ENCODE data around the gene RHEB. TPM values are rescaled to one million over a fixed set of nuclear protein-coding genes. Genes with fewer than 3 reads are reported as not detected.

RHEB gene
- total RNA-seq, 1 donor from 2014 or later, result 96.0 TPM

GRCh38 chr7:151452680-151453325 is 66.9 kb downstream of the RHEB start:
- intact Hi-C loops (cut with DNase I), result no loop called here
- no peak overlapping the region for H3K27ac ChIP-seq
- DNase-seq (no peak), ATAC-seq (no peak)
- peaks cover 4% of the 10 kb centered on the region for H3K27me3 ChIP-seq (ENCODE audit: low read depth)
- no peaks in the 10 kb centered on the region for H3K9me3 ChIP-seq
- no peak for TF ChIP-seq CTCF (IDR thresholded peaks at IDR 0.05)
- H3K4me1 ChIP-seq, result peaks cover 7% of the 10 kb centered on the region
- no peak overlapping the region for H3K4me3 ChIP-seq
- H3K36me3 ChIP-seq, result no peaks in the 10 kb centered on the region

GRCh38 chr7:151451626-151452571 is 67.8 kb downstream of the RHEB start:
- no peak overlapping the region for H3K27ac ChIP-seq
- no peaks in the 10 kb centered on the region for H3K9me3 ChIP-seq
- intact Hi-C loops (cut with DNase I), result no loop called here
- H3K36me3 ChIP-seq, result no peaks in the 10 kb centered on the region
- H3K27me3 ChIP-seq (ENCODE audit: low read depth), result peaks cover 4% of the 10 kb centered on the region
- DNase-seq, result no peak
- H3K4me1 ChIP-seq, result peaks cover 8% of the 10 kb centered on the region
- ATAC-seq, result no peak
- H3K4me3 ChIP-seq, result no peak overlapping the region
- no peak for TF ChIP-seq CTCF (IDR thresholded peaks at IDR 0.05)

GRCh38 chr7:151451156-151451555 is 68.5 kb downstream of the RHEB start:
- intact Hi-C loops (cut with DNase I), result no loop called here
- no peak overlapping the region for H3K27ac ChIP-seq
- H3K36me3 ChIP-seq, result no peaks in the 10 kb centered on the region
- H3K4me1 ChIP-seq, result peaks cover 8% of the 10 kb centered on the region
- no peak for TF ChIP-seq CTCF (IDR thresholded peaks at IDR 0.05)
- no peaks in the 10 kb centered on the region for H3K9me3 ChIP-seq
- ATAC-seq (no peak), DNase-seq (no peak)
- peaks cover 4% of the 10 kb centered on the region for H3K27me3 ChIP-seq (ENCODE audit: low read depth)
- H3K4me3 ChIP-seq, result no peak overlapping the region

GRCh38 chr7:151449990-151450389 is 69.7 kb downstream of the RHEB start:
- no peaks in the 10 kb centered on the region for H3K36me3 ChIP-seq
- TF ChIP-seq CTCF (IDR thresholded peaks at IDR 0.05), result no peak
- peaks cover 4% of the 10 kb centered on the region for H3K27me3 ChIP-seq (ENCODE audit: low read depth)
- no peak for ATAC-seq
- intact Hi-C loops (cut with DNase I), result loop anchor here (10.0 kb wide), 1 partner anchor 75 kb away; no protein-coding TSS in a partner anchor
- no peak for DNase-seq
- no peak overlapping the region for H3K4me3 ChIP-seq
- H3K9me3 ChIP-seq, result no peaks in the 10 kb centered on the region
- H3K27ac ChIP-seq, result no peak overlapping the region
- peaks cover 8% of the 10 kb centered on the region for H3K4me1 ChIP-seq

GRCh38 chr7:151448261-151449252 is 71.1 kb downstream of the RHEB start:
- Histone ChIP-seq H3K4me1 (peaks cover 8% of the 10 kb centered on the region), H3K9me3 (no peaks in the 10 kb centered on the region), H3K27ac (peak overlapping the region; percentile 64), H3K27me3 (ENCODE audit: low read depth) (peaks cover 4% of the 10 kb centered on the region), H3K4me3 (peak overlapping the region; percentile 66), H3K36me3 (no peaks in the 10 kb centered on the region)
- intact Hi-C loops (cut with DNase I), result loop anchor here (10.0 kb wide), 1 partner anchor 74 kb away; no protein-coding TSS in a partner anchor
- peak; percentile 89 for TF ChIP-seq CTCF (IDR thresholded peaks at IDR 0.05)
- ATAC-seq (peak; percentile 91 to 94), DNase-seq (peak; percentile 74)

Measured in lower lobe of right lung (tissue), 2 donors.